GF-D8 (cell line): ENCODE measurements around the gene UBL3.

Experiments used
- DNase-seq: peaks from one replicate; lab custom pipeline; 2025; lab: John Stamatoyannopoulos, UW

The UBL3 gene

GRCh38 chr13:29856426-29856825 is 6.0 kb upstream of the UBL3 start:
- no peak for DNase-seq

DNA sequence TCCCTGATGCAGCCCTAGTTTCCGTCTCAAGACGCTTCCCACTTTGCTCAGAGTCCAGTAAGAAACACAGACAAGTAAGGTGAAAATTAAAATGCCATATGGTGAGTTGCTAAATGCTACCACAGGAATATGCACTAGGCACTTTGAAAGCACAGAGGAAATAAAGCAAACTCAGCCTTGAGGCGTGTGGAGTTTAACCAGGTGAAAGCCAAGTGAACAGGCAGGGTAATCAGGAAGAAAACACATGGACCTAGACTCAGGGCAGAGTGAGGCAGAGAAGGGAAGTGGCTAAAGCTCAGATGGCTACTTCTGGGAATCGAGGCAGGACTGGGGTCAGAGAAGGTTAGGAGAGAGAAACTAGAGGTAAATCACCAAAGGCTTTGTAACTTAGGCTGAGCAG is 5.4 kb upstream of the UBL3 start:
- DNase-seq = no peak

- DNase-seq = no peak
Observed at GRCh38 chr13:29855009-29855408, 4.6 kb upstream of the UBL3 start.

DNA sequence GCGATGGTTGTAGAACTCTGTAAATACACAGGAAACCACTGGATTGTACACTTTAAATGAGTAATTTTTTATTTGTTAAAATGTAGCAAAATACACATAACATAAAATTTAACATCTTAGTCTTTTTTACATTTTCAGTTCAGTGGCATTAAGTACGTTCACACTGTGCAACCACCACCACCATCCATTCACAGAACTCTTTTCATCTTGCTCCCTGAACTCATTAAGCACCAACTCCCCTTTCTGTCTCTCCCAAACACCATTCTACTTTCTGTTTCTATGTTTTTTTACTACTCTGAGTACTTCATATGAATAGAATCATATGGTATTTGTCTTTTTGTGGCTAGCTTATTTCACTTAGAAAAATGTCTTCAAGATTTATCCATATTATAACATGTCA is 2.7 kb upstream of the UBL3 start:
- no peak for DNase-seq

DNA sequence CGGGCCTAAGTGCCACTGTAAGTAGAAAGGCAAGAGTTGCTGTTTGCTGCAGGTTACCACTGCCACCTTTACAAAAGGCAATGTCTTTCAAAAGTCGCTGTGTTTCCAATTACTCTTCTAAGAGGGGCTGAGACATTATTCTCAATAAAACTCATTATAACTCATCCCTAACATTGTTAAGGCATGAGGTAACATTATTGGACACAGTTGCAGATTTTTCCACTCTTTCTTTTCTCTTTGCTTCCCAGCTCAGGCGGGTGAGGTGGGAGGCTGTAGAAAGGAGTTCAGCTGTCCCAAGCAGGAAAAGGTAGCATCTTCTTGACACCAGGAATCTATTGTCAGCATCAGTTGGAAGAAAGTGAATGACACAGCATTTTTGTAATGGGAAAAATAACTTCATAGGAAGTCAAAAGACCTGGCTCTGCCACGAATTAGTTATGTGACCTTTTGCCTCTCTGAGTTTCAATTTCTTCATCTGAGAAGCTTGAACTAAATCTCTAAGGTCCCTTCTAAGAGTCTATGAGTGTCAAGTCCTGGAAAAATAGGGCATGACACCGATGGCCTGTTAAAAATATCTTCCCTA is 2.1 kb upstream of the UBL3 start:
- DNase-seq = no peak

- DNase-seq = no peak
Observed at GRCh38 chr13:29849731-29850212, 645 bp downstream of the UBL3 start.

DNA sequence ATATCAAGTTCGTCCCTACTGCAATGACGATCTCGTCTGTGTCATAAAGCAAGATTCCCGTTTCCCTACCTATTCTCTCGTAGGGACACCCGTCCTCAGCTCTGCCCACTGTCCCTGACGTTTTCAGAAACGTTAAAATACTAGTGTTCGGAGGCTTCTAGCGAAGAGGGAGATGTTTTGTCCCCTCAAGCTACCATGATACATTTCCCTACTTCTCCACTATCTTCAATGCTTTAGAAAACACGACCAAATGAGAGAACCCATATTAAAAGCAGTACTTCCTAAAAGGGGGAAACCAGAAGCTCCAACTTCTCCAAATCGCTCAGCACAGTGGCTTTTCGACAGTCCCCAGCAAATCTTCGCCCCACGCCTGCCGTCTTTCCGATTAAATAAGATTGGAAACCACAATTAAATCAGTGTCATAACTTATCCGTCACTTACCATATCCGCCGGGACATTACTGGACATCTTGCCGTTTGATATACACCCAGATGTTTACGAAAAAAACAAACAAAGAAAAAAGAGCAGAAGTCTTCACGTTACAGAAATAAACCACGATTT is 1.3 kb downstream of the UBL3 start:
- peak; percentile 63 for DNase-seq

- DNase-seq = peak; percentile 17
Observed at GRCh38 chr13:29847501-29847983, 2.9 kb downstream of the UBL3 start.

GRCh38 chr13:29846475-29847256 is 3.8 kb downstream of the UBL3 start:
- no peak for DNase-seq

DNA sequence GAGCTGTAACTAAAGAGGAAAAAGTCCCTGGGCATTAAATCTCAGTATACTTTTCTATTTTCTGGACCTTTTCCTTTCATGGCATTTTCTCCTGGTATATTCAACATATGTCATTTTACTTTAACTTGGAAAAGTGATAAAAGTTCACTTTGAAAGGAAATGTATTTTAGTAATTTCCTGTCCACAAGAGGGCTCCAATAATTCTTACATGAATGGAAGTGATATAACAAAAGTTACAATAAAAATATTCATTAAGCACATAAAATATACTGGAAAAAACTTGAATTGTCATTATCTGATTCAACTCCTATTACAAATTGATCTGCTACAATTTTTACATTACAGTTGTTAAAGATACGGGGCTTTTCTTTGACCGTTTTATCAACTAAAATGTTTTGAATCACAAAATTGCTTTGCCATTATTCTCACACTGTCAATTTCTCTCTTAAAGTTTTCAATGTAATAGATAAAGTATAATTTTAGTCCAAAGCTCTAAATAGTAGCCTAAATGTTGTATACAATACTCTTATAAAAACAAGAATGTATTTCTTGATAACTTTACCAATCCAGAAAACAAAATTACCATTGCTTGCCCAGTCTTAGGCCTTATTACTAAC is 4.9 kb downstream of the UBL3 start:
- no peak for DNase-seq

- no peak for DNase-seq
Observed at GRCh38 chr13:29844441-29844840, 6.0 kb downstream of the UBL3 start.

DNA sequence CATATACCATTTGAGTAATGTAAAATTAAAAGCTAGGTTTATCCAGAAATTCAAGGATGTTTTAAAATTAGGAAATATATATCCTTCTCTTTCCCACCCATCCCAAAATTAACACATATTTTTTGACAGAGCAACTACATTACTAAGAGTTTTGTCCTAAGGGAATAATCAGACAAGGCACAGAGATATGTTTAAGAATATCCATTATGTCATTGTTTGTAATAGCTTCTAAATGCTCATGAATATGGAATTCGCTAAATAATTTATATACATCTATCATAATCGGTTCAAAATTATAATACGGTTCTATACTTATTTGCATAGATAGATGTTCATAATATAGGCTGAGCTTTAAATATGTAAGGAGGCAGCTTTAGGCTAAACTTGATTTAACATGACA is 9.8 kb downstream of the UBL3 start:
- no peak for DNase-seq

DNA sequence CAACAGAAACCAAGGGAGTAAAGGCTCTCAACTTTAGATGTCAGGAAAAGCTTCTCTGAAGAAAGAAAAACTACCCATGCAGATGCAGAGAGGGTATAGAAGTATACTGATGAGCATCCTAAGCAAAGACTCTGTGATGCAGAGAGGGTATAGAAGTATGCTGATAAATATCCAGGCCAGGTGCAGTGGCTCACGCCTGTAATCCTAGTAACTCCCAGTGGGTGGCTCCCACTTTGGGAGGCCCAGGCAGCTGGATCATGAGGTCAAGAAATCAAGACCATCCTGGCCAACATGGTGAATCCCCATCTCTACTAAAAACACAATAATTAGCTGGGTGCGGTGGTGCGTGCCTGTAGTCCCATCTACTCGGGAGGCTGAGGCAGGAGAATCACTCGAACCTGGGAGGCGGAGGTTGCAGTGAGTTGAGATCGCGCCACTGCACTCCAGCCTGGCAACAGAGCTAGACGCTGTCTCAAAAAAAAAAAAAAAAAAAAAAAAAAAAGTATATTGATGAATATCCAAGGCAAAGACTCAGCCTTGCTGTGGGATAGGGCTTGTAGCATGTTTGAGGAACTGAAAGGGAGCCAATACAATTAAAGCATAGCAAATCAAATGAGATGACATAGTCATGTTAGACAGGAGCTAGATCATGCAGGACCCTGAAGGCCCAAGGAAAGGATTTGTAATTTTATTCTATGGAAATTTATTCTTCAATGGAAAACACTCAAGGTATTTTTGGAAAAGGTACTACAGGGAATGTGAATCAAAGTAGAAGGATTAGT is 14.9 kb downstream of the UBL3 start:
- DNase-seq = no peak

DNA sequence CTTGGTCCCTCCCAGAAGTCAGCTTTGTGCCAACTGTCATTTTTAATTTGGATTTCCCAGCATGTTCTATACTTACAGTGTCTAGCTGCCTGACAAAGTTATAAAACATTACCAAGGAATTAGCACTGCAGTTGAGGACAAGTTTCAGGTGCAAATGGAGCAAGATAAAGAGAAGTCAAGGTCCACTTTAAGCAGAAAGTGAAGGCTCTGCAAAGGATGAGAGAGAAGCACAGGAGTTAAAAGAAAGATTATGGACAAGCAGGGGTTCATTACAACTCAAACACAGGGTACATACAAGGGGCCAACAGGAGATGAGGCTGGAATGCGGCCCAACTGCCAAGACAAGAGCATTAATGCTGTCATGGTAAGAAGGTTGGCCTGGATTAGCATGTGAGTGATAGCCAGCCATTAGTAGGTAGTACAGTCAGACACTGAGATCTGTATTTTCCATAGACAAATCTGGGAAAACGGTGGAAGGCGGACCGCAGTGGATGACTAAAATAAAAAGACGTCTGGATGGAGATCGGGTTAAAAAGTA is 17.6 kb downstream of the UBL3 start:
- DNase-seq = no peak

DNA sequence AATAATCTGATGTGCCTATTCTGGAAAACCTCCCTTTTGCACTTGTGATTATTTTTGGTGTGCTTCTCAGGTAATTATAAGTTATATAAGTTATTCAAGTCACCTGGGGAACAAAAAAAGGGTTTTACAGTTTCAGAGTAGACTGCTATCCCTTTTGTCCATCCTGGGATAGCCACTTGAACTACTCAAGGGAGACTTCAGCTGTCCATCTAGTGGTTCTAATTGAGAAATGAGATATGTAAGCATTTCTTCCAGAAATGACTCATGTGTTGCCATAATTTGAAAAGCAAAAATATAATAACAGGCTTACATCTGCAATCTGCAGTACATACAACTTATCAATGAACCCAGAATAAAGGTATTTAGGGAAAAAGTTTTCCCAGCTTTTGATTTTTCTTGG is 20.4 kb downstream of the UBL3 start:
- no peak for DNase-seq

DNA sequence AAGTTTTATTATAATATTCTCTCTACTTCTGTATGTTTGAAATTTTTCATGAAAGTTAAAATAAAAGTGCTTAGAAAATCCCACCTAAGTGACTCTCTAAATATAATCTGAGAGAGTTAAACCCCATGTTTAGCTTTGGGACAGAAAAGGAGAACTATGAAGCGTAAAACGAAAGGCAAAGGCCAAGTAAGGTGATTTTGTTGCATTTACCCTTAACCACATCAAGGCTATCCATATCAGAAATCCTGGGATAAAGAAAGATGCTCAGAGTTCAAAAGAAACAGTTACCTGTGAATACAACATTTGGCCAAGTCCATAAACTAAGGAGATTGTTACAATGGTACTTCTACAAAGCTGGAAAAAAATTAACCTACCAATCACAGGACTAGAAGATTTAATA is 31.3 kb downstream of the UBL3 start:
- no peak for DNase-seq

GRCh38 chr13:29817604-29818378 is 32.6 kb downstream of the UBL3 start:
- DNase-seq = peak; percentile 33

DNA sequence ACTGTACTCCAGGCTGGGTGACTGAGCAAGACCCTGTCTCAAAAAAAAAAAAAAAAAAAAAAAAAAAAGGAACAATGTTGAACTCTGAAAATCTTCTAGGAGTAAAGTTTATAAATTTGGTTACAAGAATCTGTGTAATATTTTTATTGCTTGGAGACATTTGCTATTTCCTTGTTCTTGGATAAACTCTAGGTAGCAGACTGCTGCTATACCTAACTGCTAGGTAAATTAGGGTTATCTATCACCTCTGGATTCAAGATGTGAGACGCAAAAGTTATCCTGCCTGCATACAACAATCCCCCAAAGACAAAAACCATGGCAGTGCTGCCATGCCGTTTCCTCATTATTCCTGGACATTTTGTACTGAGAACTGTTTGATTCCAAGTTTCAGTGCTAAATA is 33.7 kb downstream of the UBL3 start:
- no peak for DNase-seq

DNA sequence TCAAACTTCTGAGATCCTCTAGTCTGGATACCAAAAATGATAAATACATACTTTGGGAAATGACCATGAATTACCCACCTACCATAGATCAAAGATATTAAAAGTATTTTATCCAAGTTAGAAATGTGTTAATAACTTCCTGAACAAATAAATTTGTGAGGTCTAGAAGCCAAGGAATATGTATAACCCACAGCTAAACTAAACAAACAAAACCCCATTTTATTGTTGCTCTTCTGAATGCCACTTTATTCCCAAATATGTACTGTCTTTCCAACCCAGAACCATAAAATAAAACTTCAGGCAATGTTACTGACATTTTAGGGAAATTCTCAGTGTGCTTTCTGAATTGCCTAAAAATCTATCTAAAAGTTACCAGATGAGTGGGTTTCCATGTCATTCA is 35.1 kb downstream of the UBL3 start:
- no peak for DNase-seq

DNA sequence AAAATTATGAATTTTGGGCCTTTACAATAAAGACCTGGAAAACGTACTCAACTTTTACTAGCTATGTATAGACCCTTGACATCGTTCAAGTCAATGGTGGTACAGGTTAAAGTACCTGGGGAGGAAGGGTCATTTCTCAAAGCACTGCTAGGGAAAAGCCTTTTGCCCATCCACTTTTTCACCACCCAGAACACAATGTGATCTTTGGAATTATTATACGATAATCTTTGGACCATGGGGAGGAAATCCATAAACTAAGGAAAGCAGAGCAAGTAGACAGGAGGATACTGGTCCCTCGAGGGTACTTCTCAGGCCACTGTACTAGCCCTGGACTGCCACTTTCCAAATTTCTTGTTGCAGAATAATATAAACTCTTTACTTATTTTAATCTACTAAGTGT is 39.5 kb downstream of the UBL3 start:
- DNase-seq = no peak

GRCh38 chr13:29810145-29810742 is 40.2 kb downstream of the UBL3 start:
- no peak for DNase-seq
